A549 (cell line): ENCODE data around the gene SUFU.

Experiments used
- CTCF ChIP-seq: fragments of >200 bp; sonication (Bioruptor Twin); formaldehyde crosslinking; IDR thresholded peaks from 3 replicates; pipeline ENCODE4 v1.5.1; 2016
- RFX5 ChIP-seq: fragments of 450-650 bp; IDR thresholded peaks from 2 replicates; pipeline ENCODE4 v1.7.1; 2014; ENCODE audit warnings: antibody characterized with exemption, mild to moderate bottlenecking, moderate library complexity

- TF ChIP-seq CTCF (no peak), RFX5 (no peak)
Observed at GRCh38 chr10:102646610-102647442, 143.1 kb downstream of the SUFU start.
